GM12891 (cell line): ENCODE measurements around the gene NOL3.

ENCODE experiments used
- POLR2A ChIP-seq: IDR thresholded peaks from 2 replicates; pipeline ENCODE4 v1.6.1; 2011; ENCODE audit warnings: low read depth, low read length, control low read depth
- TAF1 ChIP-seq: IDR thresholded peaks from 2 replicates; pipeline ENCODE4 v1.6.1; 2011; ENCODE audit warnings: low read depth, low read length, control low read depth

DNA sequence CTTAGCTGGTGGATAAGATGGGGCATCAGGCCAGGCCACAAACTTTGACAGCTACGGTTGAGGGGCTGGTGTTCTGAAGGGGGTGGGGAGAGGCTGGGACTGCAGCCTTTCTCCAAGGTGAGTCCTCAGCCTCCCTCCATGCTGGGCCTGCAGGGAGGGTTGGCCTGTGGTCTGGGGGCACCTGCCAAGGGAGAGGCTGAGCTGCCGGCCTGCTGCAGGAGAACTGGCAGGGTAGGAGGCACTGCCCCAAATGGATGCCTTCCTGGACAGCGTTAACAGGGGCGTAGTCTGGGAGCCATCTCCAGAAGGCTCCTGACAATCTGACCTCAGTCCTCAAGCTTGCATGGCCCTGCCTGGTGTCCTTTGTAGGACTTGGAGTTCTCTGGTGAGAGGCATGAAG, 33.7 kb downstream of the NOL3 start:
- TF ChIP-seq POLR2A: no peak
- TF ChIP-seq TAF1: no peak
